B cell (primary cell): ENCODE results near the gene C2CD3. TPM values are rescaled to one million over a fixed set of nuclear protein-coding genes. Genes with fewer than 3 reads are reported as not detected.

Source experiments
- ATAC-seq: fragments of 200-7000 bp; cut with Tn5 transposase; one replicate; pipeline ENCODE4 v1.10.0; 2021; ENCODE audit warnings: low read depth, mild to moderate bottlenecking, moderate number of reproducible peaks, moderate library complexity
- CTCF ChIA-PET: fragments of 350-600 bp; sonication (Branson Sonifier 250); formaldehyde crosslinking; loops from one replicate; lab custom pipeline; 2021; ENCODE audit warnings: antibody characterized with exemption, inconsistent platforms; lab: Charles Lee
- POLR2A ChIA-PET: fragments of 350-600 bp; sonication (Branson Sonifier 250); formaldehyde crosslinking; loops from one replicate; lab custom pipeline; 2021; ENCODE audit warnings: antibody characterized with exemption; lab: Charles Lee
- DNase-seq: peaks from one replicate; pipeline ENCODE4 v3.0.0; 2013
- H2AFZ ChIP-seq: 2 replicates; pipeline ENCODE4 v1.6.1; 2012; ENCODE audit warnings: mild to moderate bottlenecking, low read depth, low read length; ENCODE audit not compliant: insufficient read depth, poor library complexity, severe bottlenecking
- H3K27ac ChIP-seq, 2 donors: 1 replicate in 1 of 2; 2 replicates in 1 of 2; pipeline ENCODE4 v1.5.1; 2012 to 2013; ENCODE audit warnings: low read length in 2 of 2, mild to moderate bottlenecking in 2 of 2, moderate library complexity in 1 of 2
- H3K27me3 ChIP-seq, 4 experiments: fragments of 200-600 bp in 1 of 4; sonication (generic) in 1 of 4; replicated peaks in 1 of 4; 1 replicate in 2 of 4; 2 replicates in 2 of 4; pipeline versions ENCODE4 v1.6.1 to v1.7.0; 2013 to 2016; ENCODE audit warnings: low read length in 3 of 4, mild to moderate bottlenecking in 2 of 4, mixed read lengths in 1 of 4, moderate library complexity in 1 of 4; ENCODE audit not compliant: insufficient read depth in 4 of 4, control insufficient read depth in 3 of 4; ENCODE audit errors: control extremely low read depth in 1 of 4
- H3K36me3 ChIP-seq, 2 experiments: replicated peaks in 1 of 2; 1 replicate in 1 of 2; 2 replicates in 1 of 2; pipeline versions ENCODE4 v1.6.1 to v1.7.1; 2013; ENCODE audit warnings: low read length in 1 of 2; ENCODE audit not compliant: insufficient read depth in 2 of 2, control insufficient read depth in 1 of 2; ENCODE audit errors: control extremely low read depth in 1 of 2, extremely low read depth in 1 of 2
- H3K4me1 ChIP-seq, 2 donors: fragments of 200-600 bp in 1 of 2; sonication (generic) in 1 of 2; 1 replicate in 1 of 2; 2 replicates in 1 of 2; pipeline versions ENCODE4 v1.5.1 to v1.6.1; 2013 to 2017; ENCODE audit warnings: low read length in 2 of 2; ENCODE audit not compliant: control insufficient read depth in 2 of 2, insufficient read depth in 2 of 2
- H3K4me2 ChIP-seq: replicated peaks from 2 replicates; pipeline ENCODE3; 2012; ENCODE audit warnings: mild to moderate bottlenecking, low read depth, low read length; ENCODE audit not compliant: poor library complexity, severe bottlenecking
- H3K4me3 ChIP-seq, 5 experiments: fragments of 200-600 bp in 1 of 5; sonication (generic) in 1 of 5; 1 replicate in 3 of 5; 2 replicates in 2 of 5; pipeline versions ENCODE4 v1.5.1 to v1.7.0; 2011 to 2016; ENCODE audit warnings: low read length in 4 of 5, mild to moderate bottlenecking in 4 of 5, low read depth in 2 of 5, control low read depth in 1 of 5, moderate library complexity in 1 of 5; ENCODE audit not compliant: insufficient read depth in 1 of 5; ENCODE audit errors: control extremely low read depth in 1 of 5, extremely low read depth in 1 of 5
- H3K79me2 ChIP-seq: fragments of 200-600 bp; sonication (generic); one replicate; pipeline ENCODE4 v1.6.0; 2016; ENCODE audit warnings: low read length; ENCODE audit not compliant: control insufficient read depth, insufficient read depth
- H3K9ac ChIP-seq: fragments of 200-600 bp; sonication (generic); 2 replicates; pipeline ENCODE4 v1.6.1; 2017; ENCODE audit warnings: mild to moderate bottlenecking, low read length, moderate library complexity
- H3K9me3 ChIP-seq, 3 donors: one replicate each; pipeline versions ENCODE4 v1.6.1 to v1.7.1; 2013; ENCODE audit warnings: low read length in 2 of 3; ENCODE audit not compliant: control insufficient read depth in 2 of 3, insufficient read depth in 1 of 3; ENCODE audit errors: control extremely low read depth in 1 of 3
- H4K20me1 ChIP-seq: 2 replicates; pipeline ENCODE4 v1.6.0; 2012; ENCODE audit warnings: mild to moderate bottlenecking, low read length; ENCODE audit not compliant: insufficient read depth, control insufficient read depth, poor library complexity, severe bottlenecking
- H3K27ac Mint-ChIP-seq: one replicate; pipeline ENCODE4 v1.8.0; 2021; ENCODE audit warnings: mixed read lengths
- H3K27me3 Mint-ChIP-seq: one replicate; pipeline ENCODE4 v1.8.0; 2021; ENCODE audit warnings: mixed read lengths
- H3K4me1 Mint-ChIP-seq: one replicate; pipeline ENCODE4 v1.8.0; 2021; ENCODE audit warnings: mixed read lengths
- H3K4me3 Mint-ChIP-seq: one replicate; pipeline ENCODE4 v1.8.0; 2021; ENCODE audit warnings: mixed read lengths
- H3K9me3 Mint-ChIP-seq: one replicate; pipeline ENCODE4 v1.8.0; 2022; ENCODE audit warnings: mixed read lengths; ENCODE audit not compliant: insufficient read depth
- EZH2 ChIP-seq: IDR thresholded peaks from 2 replicates; pipeline ENCODE4 v1.6.1; 2012; ENCODE audit warnings: borderline replicate concordance, low read depth, mild to moderate bottlenecking, moderate library complexity, low read length; ENCODE audit not compliant: insufficient read depth, poor library complexity, severe bottlenecking
- WGBS: methylation state at CpG from one replicate; pipeline ENCODE4 v1.1.5; 2013; ENCODE audit warnings: missing lambda C conversion rate; ENCODE audit not compliant: insufficient coverage; 5-methylcytosine and 5-hydroxymethylcytosine counted together
- intact Hi-C: fragments of 100-400 bp; cut with micrococcal nuclease; formaldehyde crosslinking; loops from one replicate; pipeline ENCODE4 v1.10.0; 2022
- polyA plus RNA-seq: library from polyadenylated mRNA; depleted of rRNA; stranded (reverse); fragments of >200 nt; gene quantifications from 2 replicates; pipeline ENCODE4 v1.2.3, GENCODE V29; 2012
- total RNA-seq, 2 donors: library from RNA; stranded (reverse); fragments of 120-200 nt in 1 of 2; gene quantifications; 1 replicate in 1 of 2; 2 replicates in 1 of 2; pipeline versions ENCODE4 v1.2.3 to v1.2.4, GENCODE V29; 2013 to 2022
- TF ChIP-seq, protein P1 (sequence below): fragments of 200-600 bp; IDR thresholded peaks from one replicate; pipeline ENCODE4 v1.8.0; 2022; ENCODE audit warnings: antibody characterized with exemption, mild to moderate bottlenecking

The C2CD3 gene
- total and polyA plus RNA-seq, 2 donors (not counting 1 experiment from before 2014, with no cell fraction given) = 19.8 to 69.0 TPM

DNA sequence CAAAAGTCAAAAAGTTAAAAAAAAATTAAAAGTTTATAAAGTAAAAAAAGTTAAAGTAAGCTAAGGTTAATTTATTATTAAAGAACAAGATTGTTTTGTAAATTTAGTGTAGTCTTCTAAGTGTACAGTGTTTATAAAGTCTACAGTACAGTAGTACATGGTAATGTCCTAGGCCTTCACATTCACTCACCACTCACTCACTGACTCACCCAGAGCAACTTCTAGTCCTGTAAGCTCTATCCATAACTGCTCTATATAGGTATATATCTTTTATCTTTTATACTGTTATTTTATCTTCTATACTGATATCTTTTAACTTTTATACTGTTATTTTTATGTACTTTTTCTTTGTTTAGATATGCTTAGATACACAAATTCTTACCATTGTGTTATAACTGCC lies 11.2 kb downstream of the C2CD3 start:
- intact Hi-C loops = no loop called here
- Histone ChIP-seq H3K4me1 (no peaks in the 10 kb centered on the region), H3K4me2 (no peak overlapping the region), H3K36me3 (peaks cover 2 to 22% of the 10 kb centered on the region in 2 experiments), H3K79me2 (peaks cover 30% of the 10 kb centered on the region), H2AFZ (no peak overlapping the region), H4K20me1 (no peaks in the 10 kb centered on the region), H3K4me3 (no peak overlapping the region), H3K27ac (no peak overlapping the region), H3K9me3 (no peaks in the 10 kb centered on the region), H3K27me3 (no peaks in the 10 kb centered on the region), H3K9ac (no peak overlapping the region)
- Mint-ChIP-seq H3K4me3 (no peak overlapping the region), H3K27me3 (no peaks in the 10 kb centered on the region), H3K4me1 (peaks cover 3% of the 10 kb centered on the region), H3K9me3 (no peaks in the 10 kb centered on the region), H3K27ac (no peak overlapping the region)
- DNase-seq (no peak), ATAC-seq (no peak)
- ChIA-PET POLR2A (no interaction called here), CTCF (no interaction called here)
- TF ChIP-seq, protein P1, sequence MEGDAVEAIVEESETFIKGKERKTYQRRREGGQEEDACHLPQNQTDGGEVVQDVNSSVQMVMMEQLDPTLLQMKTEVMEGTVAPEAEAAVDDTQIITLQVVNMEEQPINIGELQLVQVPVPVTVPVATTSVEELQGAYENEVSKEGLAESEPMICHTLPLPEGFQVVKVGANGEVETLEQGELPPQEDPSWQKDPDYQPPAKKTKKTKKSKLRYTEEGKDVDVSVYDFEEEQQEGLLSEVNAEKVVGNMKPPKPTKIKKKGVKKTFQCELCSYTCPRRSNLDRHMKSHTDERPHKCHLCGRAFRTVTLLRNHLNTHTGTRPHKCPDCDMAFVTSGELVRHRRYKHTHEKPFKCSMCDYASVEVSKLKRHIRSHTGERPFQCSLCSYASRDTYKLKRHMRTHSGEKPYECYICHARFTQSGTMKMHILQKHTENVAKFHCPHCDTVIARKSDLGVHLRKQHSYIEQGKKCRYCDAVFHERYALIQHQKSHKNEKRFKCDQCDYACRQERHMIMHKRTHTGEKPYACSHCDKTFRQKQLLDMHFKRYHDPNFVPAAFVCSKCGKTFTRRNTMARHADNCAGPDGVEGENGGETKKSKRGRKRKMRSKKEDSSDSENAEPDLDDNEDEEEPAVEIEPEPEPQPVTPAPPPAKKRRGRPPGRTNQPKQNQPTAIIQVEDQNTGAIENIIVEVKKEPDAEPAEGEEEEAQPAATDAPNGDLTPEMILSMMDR = no peak
- no peak for TF ChIP-seq EZH2

DNA sequence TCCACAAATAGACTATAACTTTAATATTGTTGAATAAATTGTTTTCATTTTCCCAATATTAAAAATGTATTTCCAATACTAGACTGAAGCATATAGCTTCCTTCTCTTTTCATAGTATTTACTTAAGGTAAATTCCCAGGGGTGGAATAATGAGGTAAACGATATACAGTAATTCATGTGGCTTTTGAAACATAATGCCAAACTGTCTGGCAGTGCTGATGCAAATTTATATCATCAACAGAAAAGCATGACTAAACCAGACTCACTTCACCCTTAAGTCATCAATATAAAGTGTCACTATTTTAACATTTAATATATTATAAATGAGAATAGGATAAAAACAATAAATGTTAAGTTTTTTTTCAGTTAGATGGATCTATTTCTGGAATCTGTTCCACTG lies 13.6 kb downstream of the C2CD3 start:
- no peaks in the 10 kb centered on the region for H3K9me3 Mint-ChIP-seq
- H3K4me2 ChIP-seq = no peak overlapping the region
- H3K27me3 ChIP-seq = no peaks in the 10 kb centered on the region
- DNase-seq (no peak), ATAC-seq (no peak)
- peaks cover 2 to 10% of the 10 kb centered on the region in 2 experiments for H3K36me3 ChIP-seq
- peaks cover 38% of the 10 kb centered on the region for H3K79me2 ChIP-seq
- no CpG with 5 or more reads among the region's 1 CpG for WGBS
- H2AFZ ChIP-seq = no peak overlapping the region
- no peak overlapping the region for H3K4me3 ChIP-seq
- H3K4me1 Mint-ChIP-seq = peaks cover under 1% of the 10 kb centered on the region
- POLR2A ChIA-PET = no interaction called here
- TF ChIP-seq EZH2 = no peak
- TF ChIP-seq, protein P1 = no peak
- H3K4me3 Mint-ChIP-seq = no peak overlapping the region
- intact Hi-C loops = no loop called here
- H4K20me1 ChIP-seq = no peaks in the 10 kb centered on the region
- no peaks in the 10 kb centered on the region for H3K4me1 ChIP-seq
- no peak overlapping the region for H3K27ac Mint-ChIP-seq
- no peak overlapping the region for H3K27ac ChIP-seq
- no peaks in the 10 kb centered on the region for H3K9me3 ChIP-seq
- CTCF ChIA-PET = no interaction called here
- no peak overlapping the region for H3K9ac ChIP-seq
- no peaks in the 10 kb centered on the region for H3K27me3 Mint-ChIP-seq
